ENCODE results near the gene FASN. TPM values are rescaled to one million over a fixed set of nuclear protein-coding genes. Genes with fewer than 3 reads are reported as not detected.
A peak's percentile ranks its signal among the peaks of the same experiment; 100 is the strongest.
"Not testable (repeated sequence)": the region's sequence is repeated elsewhere in the genome, so short reads cannot be mapped to it uniquely, and the experiment has no call there.

FASN gene
- total RNA-seq, 8 experiments from 2014 or later = 32.4 to 333 (median 89.0) TPM

DNA sequence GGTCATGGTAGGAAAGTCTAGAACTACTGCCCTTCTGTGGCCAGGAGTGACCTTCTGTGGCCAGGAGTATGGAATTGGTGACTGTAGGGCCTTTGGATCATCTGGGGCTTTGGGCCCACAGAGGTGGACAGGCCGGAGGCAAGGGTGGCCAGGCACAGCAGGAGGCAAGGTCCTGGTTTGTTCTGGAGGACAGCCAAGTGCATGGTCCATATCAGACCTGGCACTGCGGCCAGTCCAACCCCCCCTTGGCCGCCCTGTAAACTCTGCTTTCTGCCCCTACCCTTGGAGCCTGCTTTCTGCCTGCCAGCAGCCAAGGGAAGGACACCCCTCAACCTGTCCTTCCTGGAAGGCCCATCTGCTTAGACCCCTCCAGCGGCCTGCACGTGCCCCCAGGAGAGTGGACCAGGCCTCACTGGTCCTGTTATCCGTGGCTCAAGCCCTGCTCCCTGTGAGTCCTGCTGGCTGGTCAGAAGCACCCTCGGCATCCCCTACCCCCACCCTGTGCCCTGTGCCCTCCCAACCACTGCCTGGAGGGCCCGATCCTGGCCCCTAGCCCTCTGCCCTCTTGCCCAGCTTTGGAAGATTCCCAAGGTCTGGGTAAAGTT, 58.2 kb downstream of the FASN start:
- H3K4me1 ChIP-seq (replicated peaks in 1 of 2) = peaks cover 6% of the 10 kb centered on the region in 2 donors
- no peak overlapping the region for H3K4me3 ChIP-seq
- in situ Hi-C loops (cut with MboI; ENCODE audit: low pct_unique_long_range_greater_than_20kb in 2 of 9, low sequenced_read_pairs in 9 of 9, unreplicated experiment in 9 of 9) = loop anchor here in 5 of 9 experiments (10.0 to 25.0 kb wide), 3 partner anchors 98 to 123 kb away; no protein-coding TSS in a partner anchor
- no peak for ATAC-seq (replicated peaks in 6 of 8)
- no peak overlapping the region for H3K27ac ChIP-seq
- 80 to 100% (median 93%) methylated on average over 1 to 4 of the region's 8 CpGs; no CpG with 5 or more reads in 6 of the 10 experiments for WGBS, 10 experiments

- in situ Hi-C loops (cut with MboI; ENCODE audit: low pct_unique_long_range_greater_than_20kb in 2 of 9, low sequenced_read_pairs in 9 of 9, unreplicated experiment in 9 of 9) = loop anchor here in 5 of 9 experiments (10.0 to 25.0 kb wide), 3 partner anchors 98 to 123 kb away; no protein-coding TSS in a partner anchor
- not testable (repeated sequence) for H3K27ac ChIP-seq; H3K4me3 ChIP-seq; ATAC-seq (replicated peaks in 6 of 8)
- WGBS, 10 experiments = 83 to 100% (median 95%) methylated on average over 2 to 10 of the region's 16 CpGs; no CpG with 5 or more reads in 3 of the 10 experiments
- H3K4me1 ChIP-seq (replicated peaks in 1 of 2) = peaks cover 6 to 12% of the 10 kb centered on the region in 2 donors
Measured at GRCh38 chr17:82038796-82039409, 59.1 kb downstream of the FASN start.

- in situ Hi-C loops (cut with MboI; ENCODE audit: low pct_unique_long_range_greater_than_20kb in 2 of 9, low sequenced_read_pairs in 9 of 9, unreplicated experiment in 9 of 9) = loop anchor here in 5 of 9 experiments (10.0 to 25.0 kb wide), 3 partner anchors 99 to 124 kb away; no protein-coding TSS in a partner anchor
- H3K4me1 ChIP-seq (replicated peaks in 1 of 2) = peaks cover 7 to 14% of the 10 kb centered on the region in 2 donors
- WGBS, 10 experiments = 0 to 41% (median 14%) methylated on average over 1 to 7 of the region's 10 CpGs; no CpG with 5 or more reads in 4 of the 10 experiments
- no peak for ATAC-seq (replicated peaks in 6 of 8)
- H3K27ac ChIP-seq = no peak overlapping the region
- peak overlapping the region; percentile 60 to 84 (median 64) for H3K4me3 ChIP-seq
Measured at GRCh38 chr17:82037889-82038195, 60.2 kb downstream of the FASN start.

GRCh38 chr17:82037092-82037888, 60.7 kb downstream of the FASN start, which contains the start of gene DCXR:
DCXR (minus strand) TSS chr17:82037697; CDS start chr17:82037682, 15 bp downstream.
- in situ Hi-C loops (cut with MboI; ENCODE audit: low pct_unique_long_range_greater_than_20kb in 2 of 9, low sequenced_read_pairs in 9 of 9, unreplicated experiment in 9 of 9) = loop anchor here in 5 of 9 experiments (10.0 to 25.0 kb wide), 3 partner anchors 100 to 125 kb away; no protein-coding TSS in a partner anchor
- Histone ChIP-seq H3K27ac (peak within 1 kb of the TSS; percentile 78 to 81), H3K4me1 (replicated peaks in 1 of 2) (peaks cover 12 to 17% of the 10 kb centered on the region in 2 donors), H3K4me3 (peak within 1 kb of the TSS; percentile 60 to 84 (median 64))
- ATAC-seq (replicated peaks in 6 of 8) = peak; percentile 89 to 96 (median 92)
- WGBS, 10 experiments = 0% methylated on average over 2 to 3 of the region's 92 CpGs; no CpG with 5 or more reads in 8 of the 10 experiments

- Histone ChIP-seq H3K4me1 (replicated peaks in 1 of 2) (peaks cover 13 to 17% of the 10 kb centered on the region in 2 donors), H3K4me3 (peak overlapping the region; percentile 60 to 84 (median 64)), H3K27ac (peak overlapping the region; percentile 78 to 81)
- ATAC-seq (replicated peaks in 6 of 8) = peak in 1 of 8 experiments; percentile 0
- in situ Hi-C loops (cut with MboI; ENCODE audit: low pct_unique_long_range_greater_than_20kb in 2 of 9, low sequenced_read_pairs in 9 of 9, unreplicated experiment in 9 of 9) = loop anchor here in 5 of 9 experiments (10.0 to 25.0 kb wide), 3 partner anchors 101 to 126 kb away; no protein-coding TSS in a partner anchor
- WGBS, 10 experiments = 0 to 31% methylated on average over 1 to 7 of the region's 23 CpGs; no CpG with 5 or more reads in 8 of the 10 experiments
Measured at GRCh38 chr17:82036634-82037091, 61.4 kb downstream of the FASN start.

DNA sequence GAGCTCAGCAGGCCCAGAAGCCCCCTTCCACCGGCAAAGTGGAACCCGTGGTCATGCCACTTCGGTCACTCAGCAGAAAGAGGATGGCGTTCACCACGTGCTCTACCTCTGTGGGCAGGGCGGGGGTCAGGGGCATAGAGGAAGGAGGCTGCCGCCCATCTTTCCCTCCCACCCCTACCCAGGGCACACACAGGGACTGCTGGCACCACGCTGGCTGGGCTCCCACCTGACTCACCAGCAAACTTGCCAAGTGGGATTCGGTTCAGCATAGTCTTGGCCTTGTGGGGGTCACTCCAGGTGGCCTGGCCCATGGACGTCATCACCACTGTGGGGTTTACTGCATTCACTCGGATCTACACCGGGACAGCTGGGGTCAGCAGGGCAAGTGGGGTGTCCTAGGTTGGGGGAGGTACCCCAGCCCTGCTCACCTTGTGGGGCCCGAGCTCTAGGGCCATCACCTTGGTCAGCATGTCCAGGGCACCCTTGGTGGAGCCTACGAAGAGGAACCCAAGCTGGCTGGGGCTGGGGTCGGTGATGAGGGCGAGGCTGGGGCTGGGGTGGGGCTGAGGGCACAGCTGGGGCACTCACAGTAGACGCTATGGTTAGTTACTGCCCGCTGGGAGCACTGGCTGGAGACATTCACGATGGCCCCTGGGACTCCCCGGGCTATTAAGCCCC, 61.9 kb downstream of the FASN start:
- no peak for ATAC-seq (replicated peaks in 6 of 8)
- H3K27ac ChIP-seq = no peak overlapping the region
- 81 to 100% (median 94%) methylated on average over 1 to 6 of the region's 20 CpGs; no CpG with 5 or more reads in 5 of the 10 experiments for WGBS, 10 experiments

DNA sequence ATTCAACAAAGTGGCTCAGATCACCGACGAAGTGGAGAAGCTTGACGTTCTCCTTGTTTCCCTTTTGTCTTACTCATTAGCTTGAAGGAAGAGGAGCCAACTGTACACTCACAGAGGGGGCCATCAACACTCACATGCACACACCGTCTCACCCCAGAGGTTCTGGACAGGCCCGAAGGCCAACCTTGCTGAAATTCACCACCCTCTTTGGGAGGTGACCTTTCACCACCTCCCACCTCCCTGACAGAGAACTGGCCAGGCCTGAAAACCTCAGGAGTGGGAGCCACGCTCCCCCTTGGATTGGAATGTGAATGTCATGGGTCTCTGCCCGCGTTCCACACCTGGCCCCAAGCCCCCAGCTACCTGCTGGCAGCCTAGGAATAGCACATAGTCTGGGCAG, 62.5 kb downstream of the FASN start:
- WGBS, 10 experiments = 60 to 100% (median 91%) methylated on average over 1 to 3 of the region's 8 CpGs; no CpG with 5 or more reads in 6 of the 10 experiments
- in situ Hi-C loops (cut with MboI; ENCODE audit: low pct_unique_long_range_greater_than_20kb in 2 of 9, low sequenced_read_pairs in 9 of 9, unreplicated experiment in 9 of 9) = loop anchor here in 5 of 9 experiments (10.0 to 25.0 kb wide), 3 partner anchors 102 to 127 kb away; no protein-coding TSS in a partner anchor
- H3K27ac ChIP-seq = no peak overlapping the region
- ATAC-seq (replicated peaks in 6 of 8) = no peak
- H3K4me1 ChIP-seq (replicated peaks in 1 of 2) = peaks cover 13 to 17% of the 10 kb centered on the region in 2 donors
- no peak overlapping the region for H3K4me3 ChIP-seq

More for the DNA sequence above, 61.9 kb downstream of the FASN start:
- in situ Hi-C loops (cut with MboI; ENCODE audit: low pct_unique_long_range_greater_than_20kb in 2 of 9, low sequenced_read_pairs in 9 of 9, unreplicated experiment in 9 of 9) = loop anchor here in 5 of 9 experiments (10.0 to 25.0 kb wide), 3 partner anchors 101 to 126 kb away; no protein-coding TSS in a partner anchor
- Histone ChIP-seq H3K4me1 (replicated peaks in 1 of 2) (peaks cover 13 to 17% of the 10 kb centered on the region in 2 donors), H3K4me3 (peak overlapping the region; percentile 60 to 84 (median 64))

DNA sequence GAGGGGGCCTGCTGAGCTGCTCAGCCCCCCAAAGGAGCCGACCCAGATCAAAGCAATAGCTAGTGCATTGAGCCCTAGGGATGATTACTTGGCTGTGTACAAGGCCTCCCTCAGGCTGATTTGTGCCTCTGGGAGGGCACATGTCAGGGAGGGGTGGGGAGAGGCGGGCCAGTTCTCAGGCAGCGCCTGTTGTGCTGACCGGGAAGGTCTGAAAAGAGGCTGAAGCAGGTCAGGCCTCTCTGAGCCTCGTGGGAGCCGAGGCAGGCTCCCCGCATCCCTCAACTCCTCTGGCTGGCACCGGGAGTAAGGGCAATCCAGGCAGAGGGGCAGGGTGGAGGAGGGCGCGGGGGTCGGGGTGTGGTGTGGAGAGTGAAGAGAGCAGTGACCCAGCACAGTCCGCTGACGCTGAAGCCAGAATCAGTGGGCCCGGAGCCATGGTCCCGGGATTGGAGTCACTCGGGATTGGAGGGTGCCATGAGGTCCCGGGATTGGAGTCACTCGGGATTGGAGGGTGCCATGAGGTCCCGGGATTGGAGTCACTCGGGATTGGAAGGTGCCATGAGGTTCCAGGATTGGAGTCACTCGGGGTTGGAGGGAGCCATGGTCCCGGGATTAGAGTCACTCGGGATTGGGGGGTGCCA, 63.5 kb downstream of the FASN start:
- no peak overlapping the region for H3K4me3 ChIP-seq
- no peak overlapping the region for H3K27ac ChIP-seq
- ATAC-seq (replicated peaks in 6 of 8) = no peak
- in situ Hi-C loops (cut with MboI; ENCODE audit: low pct_unique_long_range_greater_than_20kb in 2 of 9, low sequenced_read_pairs in 9 of 9, unreplicated experiment in 9 of 9) = loop anchor here in 5 of 9 experiments (10.0 to 25.0 kb wide), 3 partner anchors 103 to 128 kb away; no protein-coding TSS in a partner anchor
- WGBS, 10 experiments = 20 to 77% (median 70%) methylated on average over 1 to 5 of the region's 23 CpGs; no CpG with 5 or more reads in 5 of the 10 experiments
- peaks cover 20 to 22% of the 10 kb centered on the region in 2 donors for H3K4me1 ChIP-seq (replicated peaks in 1 of 2)

DNA sequence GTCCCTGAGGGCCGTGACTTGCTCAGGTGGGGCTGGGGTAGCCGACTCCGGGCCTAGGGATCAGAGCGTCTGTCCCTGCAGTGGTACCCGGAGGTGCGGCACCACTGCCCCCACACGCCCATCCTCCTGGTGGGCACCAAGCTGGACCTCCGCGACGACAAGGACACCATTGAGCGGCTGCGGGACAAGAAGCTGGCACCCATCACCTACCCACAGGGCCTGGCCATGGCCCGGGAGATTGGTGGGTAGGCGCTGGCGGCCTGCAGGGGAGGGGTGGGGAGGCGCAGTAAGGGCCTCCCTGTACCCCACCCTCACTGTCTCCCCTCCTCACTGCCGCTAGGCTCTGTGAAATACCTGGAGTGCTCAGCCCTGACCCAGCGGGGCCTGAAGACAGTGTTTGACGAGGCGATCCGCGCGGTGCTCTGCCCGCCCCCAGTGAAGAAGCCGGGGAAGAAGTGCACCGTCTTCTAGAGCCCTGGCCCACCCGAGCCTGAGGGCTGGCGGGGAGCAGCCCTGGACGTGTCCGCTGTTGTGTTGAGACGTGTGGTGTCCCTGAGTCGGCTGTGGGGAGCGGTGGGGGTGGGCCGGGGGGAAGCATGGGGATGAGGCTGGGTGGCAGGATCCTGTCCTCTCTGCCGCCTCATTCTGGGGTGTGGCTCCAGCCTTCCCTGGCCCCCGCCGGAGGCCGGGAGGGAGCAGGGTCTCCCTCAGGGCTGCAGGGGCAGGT, 64.5 kb downstream of the FASN start:
- H3K4me1 ChIP-seq (replicated peaks in 1 of 2) = peaks cover 20 to 22% of the 10 kb centered on the region in 2 donors
- in situ Hi-C loops (cut with MboI; ENCODE audit: low pct_unique_long_range_greater_than_20kb in 2 of 9, low sequenced_read_pairs in 9 of 9, unreplicated experiment in 9 of 9) = loop anchor here in 5 of 9 experiments (10.0 to 25.0 kb wide), 3 partner anchors 104 to 129 kb away; no protein-coding TSS in a partner anchor
- no peak overlapping the region for H3K27ac ChIP-seq
- 91% methylated on average over 11 of the region's 38 CpGs; no CpG with 5 or more reads in 9 of the 10 experiments for WGBS, 10 experiments
- no peak for ATAC-seq (replicated peaks in 6 of 8)
- no peak overlapping the region for H3K4me3 ChIP-seq

- WGBS, 10 experiments = 0 to 30% methylated on average over 2 to 5 of the region's 59 CpGs; no CpG with 5 or more reads in 8 of the 10 experiments
- Histone ChIP-seq H3K27ac (peak overlapping the region; percentile 71 to 76), H3K4me3 (peak overlapping the region; percentile 46 to 91 (median 57)), H3K4me1 (replicated peaks in 1 of 2) (peaks cover 20 to 22% of the 10 kb centered on the region in 2 donors)
- peak in 7 of 8 experiments; percentile 2 to 48 (median 38) for ATAC-seq (replicated peaks in 6 of 8)
- in situ Hi-C loops (cut with MboI; ENCODE audit: low pct_unique_long_range_greater_than_20kb in 2 of 9, low sequenced_read_pairs in 9 of 9, unreplicated experiment in 9 of 9) = loop anchor here in 5 of 9 experiments (10.0 to 25.0 kb wide), 3 partner anchors 105 to 130 kb away; no protein-coding TSS in a partner anchor
Measured at GRCh38 chr17:82031885-82032627, 66.0 kb downstream of the FASN start.
